PC-3 (cell line): ENCODE measurements around the gene HIPK1.
A peak's percentile ranks its signal among the peaks of the same experiment; 100 is the strongest.

Source experiments
- CTCF ChIP-seq: fragments of 300-600 bp; sonication (generic); conservative IDR thresholded peaks from 2 replicates; pipeline ENCODE4 v1.5.1; 2017; ENCODE audit warnings: antibody characterized with exemption, low read depth, mild to moderate bottlenecking, low read length
- EZH2 ChIP-seq: fragments of 300-600 bp; sonication (generic); IDR thresholded peaks from one replicate; pipeline ENCODE4 v1.6.1; 2017; ENCODE audit warnings: antibody characterized with exemption, mild to moderate bottlenecking, low read length; ENCODE audit not compliant: unreplicated experiment
- EZH2phosphoT487 ChIP-seq: fragments of 300-600 bp; sonication (generic); IDR thresholded peaks from 2 replicates; pipeline ENCODE4 v1.6.1; 2018; ENCODE audit warnings: mild to moderate bottlenecking, antibody characterized with exemption, low read length, borderline replicate concordance

GRCh38 chr1:113976609-113977278 is 47.6 kb downstream of the HIPK1 start:
- TF ChIP-seq CTCF (peak; percentile 68), EZH2phosphoT487 (no peak), EZH2 (no peak)
